C4-2B (cell line): ENCODE data around the gene TTLL5.

Source experiments
- ZFX ChIP-seq: fragments of 450-650 bp; IDR thresholded peaks from 2 replicates; pipeline ENCODE4 v1.6.1; 2017
- TF ChIP-seq, protein P1 (sequence below): fragments of 450-650 bp; conservative IDR thresholded peaks from 2 replicates; pipeline ENCODE4 v1.5.1; 2017; ENCODE audit warnings: mild to moderate bottlenecking

GRCh38 chr14:75650253-75651058 is 10.6 kb upstream of the TTLL5 start:
- TF ChIP-seq, protein P1, sequence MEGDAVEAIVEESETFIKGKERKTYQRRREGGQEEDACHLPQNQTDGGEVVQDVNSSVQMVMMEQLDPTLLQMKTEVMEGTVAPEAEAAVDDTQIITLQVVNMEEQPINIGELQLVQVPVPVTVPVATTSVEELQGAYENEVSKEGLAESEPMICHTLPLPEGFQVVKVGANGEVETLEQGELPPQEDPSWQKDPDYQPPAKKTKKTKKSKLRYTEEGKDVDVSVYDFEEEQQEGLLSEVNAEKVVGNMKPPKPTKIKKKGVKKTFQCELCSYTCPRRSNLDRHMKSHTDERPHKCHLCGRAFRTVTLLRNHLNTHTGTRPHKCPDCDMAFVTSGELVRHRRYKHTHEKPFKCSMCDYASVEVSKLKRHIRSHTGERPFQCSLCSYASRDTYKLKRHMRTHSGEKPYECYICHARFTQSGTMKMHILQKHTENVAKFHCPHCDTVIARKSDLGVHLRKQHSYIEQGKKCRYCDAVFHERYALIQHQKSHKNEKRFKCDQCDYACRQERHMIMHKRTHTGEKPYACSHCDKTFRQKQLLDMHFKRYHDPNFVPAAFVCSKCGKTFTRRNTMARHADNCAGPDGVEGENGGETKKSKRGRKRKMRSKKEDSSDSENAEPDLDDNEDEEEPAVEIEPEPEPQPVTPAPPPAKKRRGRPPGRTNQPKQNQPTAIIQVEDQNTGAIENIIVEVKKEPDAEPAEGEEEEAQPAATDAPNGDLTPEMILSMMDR, result no peak
- no peak for TF ChIP-seq ZFX
